ENCODE data around the gene FCER2.

FCER2 gene

GRCh38 chr19:7663706-7664105 is 38.2 kb downstream of the FCER2 start:
- Histone ChIP-seq H3K9me3 (ENCODE audit: control insufficient read depth, insufficient read depth, low read length) (no peaks in the 10 kb centered on the region), H3K4me3 (ENCODE audit: low read length) (no peak overlapping the region), H3K9me2 (replicated peaks; ENCODE audit: control insufficient read depth, low read length) (no peaks in the 10 kb centered on the region), H3K27ac (ENCODE audit: low read depth, low read length) (no peak overlapping the region), H3K79me2 (ENCODE audit: control insufficient read depth, low read length) (no peaks in the 10 kb centered on the region), H3K4me2 (ENCODE audit: low read length) (no peak overlapping the region), H3F3A (ENCODE audit: control insufficient read depth, insufficient read depth) (no peaks in the 10 kb centered on the region), H3K27me3 (ENCODE audit: control insufficient read depth, low read length) (no peaks in the 10 kb centered on the region; the same call in 1 of the 2 replicates), H4K20me1 (ENCODE audit: control insufficient read depth, insufficient read depth, low read depth, low read length) (no peaks in the 10 kb centered on the region), H3K4me1 (ENCODE audit: control insufficient read depth, low read length) (no peaks in the 10 kb centered on the region), H3K36me3 (ENCODE audit: control insufficient read depth, low read length) (no peaks in the 10 kb centered on the region)
- no peak for TF ChIP-seq EZH2phosphoT487 (IDR thresholded peaks at IDR 0.05; ENCODE audit: borderline replicate concordance, low read length)
- TF ChIP-seq, protein P1, sequence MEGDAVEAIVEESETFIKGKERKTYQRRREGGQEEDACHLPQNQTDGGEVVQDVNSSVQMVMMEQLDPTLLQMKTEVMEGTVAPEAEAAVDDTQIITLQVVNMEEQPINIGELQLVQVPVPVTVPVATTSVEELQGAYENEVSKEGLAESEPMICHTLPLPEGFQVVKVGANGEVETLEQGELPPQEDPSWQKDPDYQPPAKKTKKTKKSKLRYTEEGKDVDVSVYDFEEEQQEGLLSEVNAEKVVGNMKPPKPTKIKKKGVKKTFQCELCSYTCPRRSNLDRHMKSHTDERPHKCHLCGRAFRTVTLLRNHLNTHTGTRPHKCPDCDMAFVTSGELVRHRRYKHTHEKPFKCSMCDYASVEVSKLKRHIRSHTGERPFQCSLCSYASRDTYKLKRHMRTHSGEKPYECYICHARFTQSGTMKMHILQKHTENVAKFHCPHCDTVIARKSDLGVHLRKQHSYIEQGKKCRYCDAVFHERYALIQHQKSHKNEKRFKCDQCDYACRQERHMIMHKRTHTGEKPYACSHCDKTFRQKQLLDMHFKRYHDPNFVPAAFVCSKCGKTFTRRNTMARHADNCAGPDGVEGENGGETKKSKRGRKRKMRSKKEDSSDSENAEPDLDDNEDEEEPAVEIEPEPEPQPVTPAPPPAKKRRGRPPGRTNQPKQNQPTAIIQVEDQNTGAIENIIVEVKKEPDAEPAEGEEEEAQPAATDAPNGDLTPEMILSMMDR (IDR thresholded peaks at IDR 0.05; ENCODE audit: low read depth, low read length, poor library complexity, severe bottlenecking) = no peak

GRCh38 chr19:7662657-7663056 is 39.3 kb downstream of the FCER2 start:
- H3K4me3 ChIP-seq (ENCODE audit: low read length) = no peak overlapping the region
- H3K4me1 ChIP-seq (ENCODE audit: control insufficient read depth, low read length) = peaks cover 9% of the 10 kb centered on the region
- no peaks in the 10 kb centered on the region for H3F3A ChIP-seq (ENCODE audit: control insufficient read depth, insufficient read depth)
- no peaks in the 10 kb centered on the region for H3K9me3 ChIP-seq (ENCODE audit: control insufficient read depth, insufficient read depth, low read length)
- no peaks in the 10 kb centered on the region for H4K20me1 ChIP-seq (ENCODE audit: control insufficient read depth, insufficient read depth, low read depth, low read length)
- TF ChIP-seq, protein P1 (IDR thresholded peaks at IDR 0.05; ENCODE audit: low read depth, low read length, poor library complexity, severe bottlenecking) = no peak
- no peak for TF ChIP-seq EZH2phosphoT487 (IDR thresholded peaks at IDR 0.05; ENCODE audit: borderline replicate concordance, low read length)
- H3K27me3 ChIP-seq (ENCODE audit: control insufficient read depth, low read length) = no peaks in the 10 kb centered on the region
- no peaks in the 10 kb centered on the region for H3K9me2 ChIP-seq (replicated peaks; ENCODE audit: control insufficient read depth, low read length)
- no peaks in the 10 kb centered on the region for H3K79me2 ChIP-seq (ENCODE audit: control insufficient read depth, low read length)
- no peak overlapping the region for H3K27ac ChIP-seq (ENCODE audit: low read depth, low read length)
- no peak overlapping the region for H3K4me2 ChIP-seq (ENCODE audit: low read length)
- H3K36me3 ChIP-seq (ENCODE audit: control insufficient read depth, low read length) = no peaks in the 10 kb centered on the region

- Histone ChIP-seq H3K27ac (ENCODE audit: low read depth, low read length) (no peak overlapping the region), H4K20me1 (ENCODE audit: control insufficient read depth, insufficient read depth, low read depth, low read length) (no peaks in the 10 kb centered on the region), H3K9me3 (ENCODE audit: control insufficient read depth, insufficient read depth, low read length) (no peaks in the 10 kb centered on the region), H3K9me2 (replicated peaks; ENCODE audit: control insufficient read depth, low read length) (no peaks in the 10 kb centered on the region), H3K4me2 (ENCODE audit: low read length) (no peak overlapping the region), H3K36me3 (ENCODE audit: control insufficient read depth, low read length) (no peaks in the 10 kb centered on the region), H3K27me3 (ENCODE audit: control insufficient read depth, low read length) (no peaks in the 10 kb centered on the region), H3F3A (ENCODE audit: control insufficient read depth, insufficient read depth) (no peaks in the 10 kb centered on the region), H3K79me2 (ENCODE audit: control insufficient read depth, low read length) (no peaks in the 10 kb centered on the region), H3K4me1 (ENCODE audit: control insufficient read depth, low read length) (peaks cover 14% of the 10 kb centered on the region), H3K4me3 (ENCODE audit: low read length) (no peak overlapping the region)
- TF ChIP-seq, protein P1 (IDR thresholded peaks at IDR 0.05; ENCODE audit: low read depth, low read length, poor library complexity, severe bottlenecking) = no peak
- TF ChIP-seq EZH2phosphoT487 (IDR thresholded peaks at IDR 0.05; ENCODE audit: borderline replicate concordance, low read length) = no peak
Observed at GRCh38 chr19:7661744-7662538, 40.0 kb downstream of the FCER2 start.
